Dedifferentiated amniotic fluid mesenchymal stem cell (primary cell): ENCODE measurements around the gene DLGAP1.
A peak's percentile ranks its signal among the peaks of the same experiment; 100 is the strongest.

Experiments used
- DNase-seq: peaks from one replicate; pipeline ENCODE4 v3.0.0-alpha.2; 2016; ENCODE audit errors: extremely low spot score

DLGAP1 gene

GRCh38 chr18:3468833-3469232, 986.3 kb downstream of the DLGAP1 start:
- no peak for DNase-seq

DNA sequence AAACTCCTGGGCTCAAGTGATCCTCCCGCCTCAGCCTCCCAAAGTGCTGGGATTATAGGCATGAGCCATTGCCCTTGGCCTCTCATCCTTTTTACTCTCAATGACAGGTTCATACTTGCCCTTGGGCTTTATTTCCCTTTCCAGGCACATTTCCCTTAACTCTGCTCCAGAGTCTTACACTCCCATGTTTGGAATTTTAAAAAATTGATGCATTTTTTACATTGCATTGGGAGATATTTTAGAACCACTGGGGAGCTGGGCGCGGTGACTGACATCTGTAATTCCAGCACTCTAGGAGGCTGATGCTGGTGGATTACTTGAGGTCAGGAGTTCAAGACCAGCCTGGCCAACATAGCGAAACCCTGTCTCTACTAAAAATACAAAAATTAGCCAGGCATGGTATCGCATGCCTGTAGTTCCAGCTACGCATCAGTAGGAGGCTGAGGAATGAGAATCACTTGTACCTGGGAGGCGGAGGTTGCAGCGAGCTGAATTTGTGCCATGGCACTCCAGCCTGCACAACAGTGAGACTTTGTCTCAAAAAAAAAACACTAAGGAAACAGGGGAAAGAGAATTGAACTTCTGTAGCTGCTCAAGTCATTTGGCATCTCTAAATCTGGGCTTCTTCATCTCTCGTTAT, 986.9 kb downstream of the DLGAP1 start:
- DNase-seq: no peak

GRCh38 chr18:3466872-3467271, 988.2 kb downstream of the DLGAP1 start:
- no peak for DNase-seq

DNA sequence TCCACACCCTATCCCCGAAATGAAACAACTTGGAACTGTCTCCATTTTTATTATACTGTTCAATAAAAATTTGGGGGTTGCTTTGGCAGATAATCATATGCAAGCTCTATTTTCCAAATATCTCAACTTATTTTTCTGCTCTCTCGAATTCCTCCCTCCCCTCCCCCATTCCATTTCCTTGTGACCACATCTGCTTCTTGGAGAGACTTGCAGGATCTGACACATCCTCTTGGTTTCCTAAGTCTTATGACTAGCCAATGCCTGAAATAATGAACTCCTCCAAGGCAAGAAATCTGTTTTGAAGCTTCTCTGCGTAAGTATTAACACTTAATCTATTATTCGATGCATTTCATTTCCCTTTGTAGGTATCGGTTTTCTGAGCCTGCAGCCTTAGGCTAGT, 989.1 kb downstream of the DLGAP1 start:
- peak; percentile 48 for DNase-seq

DNA sequence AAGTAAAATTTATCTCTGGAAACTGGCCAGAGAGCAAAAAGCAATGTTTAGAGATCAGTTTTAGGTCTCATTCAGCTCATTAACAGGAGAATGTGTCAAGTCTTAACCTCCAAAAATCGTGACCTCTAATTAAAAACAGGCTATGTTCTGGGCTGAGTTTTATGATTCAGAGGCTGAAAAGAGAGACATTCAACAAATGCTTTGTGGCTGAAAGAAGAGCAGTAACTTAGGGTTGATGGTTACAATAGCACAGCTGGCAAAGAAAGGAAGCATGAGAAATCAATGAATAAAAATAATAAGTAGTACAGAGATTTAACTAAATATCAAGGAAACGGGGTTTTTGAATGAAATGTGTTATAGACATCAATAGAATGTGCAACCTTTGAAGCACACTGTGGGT, 992.1 kb downstream of the DLGAP1 start:
- DNase-seq: no peak

- no peak for DNase-seq
These were observed 993.4 kb downstream of the DLGAP1 start for GRCh38 chr18:3461704-3462103.

- no peak for DNase-seq
These were observed 994.2 kb downstream of the DLGAP1 start for GRCh38 chr18:3460823-3461398.

GRCh38 chr18:3458952-3459853, 995.9 kb downstream of the DLGAP1 start:
- DNase-seq: no peak

- DNase-seq: no peak
These were observed 996.7 kb downstream of the DLGAP1 start for GRCh38 chr18:3458378-3458777.

GRCh38 chr18:3457261-3457724, 997.8 kb downstream of the DLGAP1 start:
- no peak for DNase-seq

DNA sequence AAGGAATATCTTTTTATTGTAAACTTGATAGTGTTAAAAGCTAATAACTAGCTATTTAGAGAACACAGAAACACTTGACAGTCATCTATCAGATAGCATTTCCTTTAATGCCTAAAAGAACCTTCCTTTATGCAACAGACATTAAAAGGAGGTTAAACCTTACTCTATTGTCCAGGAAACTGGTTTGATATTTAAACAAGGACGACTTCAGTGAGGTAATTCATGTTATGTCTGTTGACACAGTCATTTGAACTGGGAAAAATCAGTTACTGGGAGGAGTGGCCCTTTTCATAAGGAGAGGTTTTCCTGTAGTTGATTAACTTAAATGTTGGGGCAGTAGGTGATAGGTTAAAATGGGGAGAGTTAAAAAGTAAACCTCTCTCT, 998.4 kb downstream of the DLGAP1 start:
- no peak for DNase-seq

GRCh38 chr18:3455907-3456685, 999.0 kb downstream of the DLGAP1 start:
- DNase-seq: peak; percentile 41

DNA sequence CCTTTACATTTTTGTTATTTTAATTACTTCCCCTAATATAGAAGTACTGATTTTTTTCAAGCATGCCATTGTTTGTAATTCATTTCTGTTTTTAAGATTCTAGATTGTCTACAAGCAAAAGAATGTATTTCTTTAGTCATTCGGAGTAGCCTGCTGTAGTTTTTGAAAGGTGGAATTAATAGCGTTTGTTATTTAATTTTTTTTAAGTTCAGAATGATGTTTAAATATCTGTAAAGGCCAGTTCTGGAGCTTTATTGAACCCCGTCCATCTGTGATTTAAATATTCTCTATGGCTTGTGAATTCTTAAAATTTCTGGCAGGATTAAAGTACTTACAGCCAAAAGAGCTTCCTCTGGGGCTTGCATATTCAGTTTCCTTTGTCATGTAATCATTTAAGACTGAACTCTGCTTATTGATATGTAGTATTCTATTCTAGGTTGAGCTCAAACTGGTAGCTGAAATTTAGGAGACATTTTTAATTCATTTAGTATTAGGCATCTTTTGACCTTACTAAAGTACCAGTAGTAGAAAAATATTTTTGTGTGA, 999.9 kb downstream of the DLGAP1 start:
- no peak for DNase-seq

DNA sequence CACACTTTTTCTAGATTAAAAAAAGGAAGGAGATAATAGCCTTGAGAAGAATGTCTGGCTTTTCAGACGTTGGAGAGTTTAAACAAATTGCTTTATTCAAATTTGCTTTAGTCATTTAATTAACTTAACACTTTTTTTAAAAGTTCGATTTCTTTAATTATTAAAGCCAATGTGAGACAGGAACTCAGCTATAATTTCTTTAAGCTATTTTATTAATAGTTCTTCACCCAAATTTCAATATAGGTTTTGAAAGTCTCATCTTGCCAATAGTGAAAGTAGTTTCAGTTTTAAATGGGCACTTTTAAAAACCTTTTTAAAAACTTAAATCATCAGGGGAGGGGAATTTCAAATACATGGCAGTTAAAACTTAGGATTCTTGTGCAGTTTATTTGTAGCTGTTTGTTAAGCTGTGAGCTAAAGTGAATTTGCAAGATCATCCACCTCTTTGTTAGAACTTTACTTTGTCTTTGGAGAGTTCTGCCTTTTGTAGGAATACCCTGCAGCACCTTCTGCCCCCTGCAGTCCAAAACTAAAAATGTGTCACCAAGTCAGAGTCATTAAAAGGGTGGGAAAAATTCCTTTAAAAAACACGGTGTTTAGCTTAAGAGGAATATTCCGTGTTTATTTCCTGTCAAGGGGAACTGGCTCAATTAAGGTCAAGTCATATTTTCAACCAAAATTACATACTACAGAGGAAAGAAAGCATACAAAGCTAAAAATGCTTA, 1000.6 kb downstream of the DLGAP1 start:
- peak; percentile 54 for DNase-seq

GRCh38 chr18:3453540-3454364, 1001.4 kb downstream of the DLGAP1 start:
- DNase-seq: peak; percentile 94

- DNase-seq: no peak
These were observed 1002.2 kb downstream of the DLGAP1 start for GRCh38 chr18:3452750-3453539.

DNA sequence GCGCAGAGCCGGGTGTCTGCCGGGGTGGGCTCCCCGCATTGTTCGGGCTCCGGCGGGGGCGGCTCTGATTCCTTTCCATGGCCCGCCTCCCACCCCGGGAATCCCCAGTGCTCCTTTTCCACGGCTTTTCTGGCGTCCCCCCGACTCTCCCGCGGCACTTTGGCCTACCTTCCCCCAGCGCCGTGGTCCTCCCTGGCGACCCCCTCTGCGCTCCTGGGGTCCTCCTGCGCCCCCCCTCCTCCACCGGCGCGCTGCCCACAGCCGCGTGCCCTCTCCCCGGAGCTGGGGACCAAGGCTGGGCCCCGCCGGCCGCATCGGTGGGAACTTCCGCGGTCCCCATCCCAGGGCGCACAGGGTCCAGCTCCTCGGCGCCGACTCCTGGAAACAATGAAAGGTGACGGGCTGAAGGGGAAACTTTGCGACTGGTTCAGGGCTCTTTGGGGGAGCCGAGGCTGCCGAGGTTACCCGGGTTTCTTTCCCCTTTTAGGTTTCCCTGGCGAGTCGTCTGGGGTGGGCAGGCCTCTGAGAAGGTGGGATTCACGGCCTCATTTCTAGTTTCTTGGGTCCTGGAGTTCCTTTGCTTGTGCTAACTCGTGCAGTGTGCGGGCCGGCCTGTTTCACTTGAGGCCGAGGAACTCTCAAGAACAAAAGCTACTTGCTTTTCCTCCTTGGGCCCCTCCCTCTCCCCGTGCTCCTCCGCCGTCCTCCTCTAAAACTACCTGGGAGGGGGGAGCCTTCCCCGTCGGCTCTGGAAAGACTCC, 1002.9 kb downstream of the DLGAP1 start:
- DNase-seq: peak; percentile 21

DNA sequence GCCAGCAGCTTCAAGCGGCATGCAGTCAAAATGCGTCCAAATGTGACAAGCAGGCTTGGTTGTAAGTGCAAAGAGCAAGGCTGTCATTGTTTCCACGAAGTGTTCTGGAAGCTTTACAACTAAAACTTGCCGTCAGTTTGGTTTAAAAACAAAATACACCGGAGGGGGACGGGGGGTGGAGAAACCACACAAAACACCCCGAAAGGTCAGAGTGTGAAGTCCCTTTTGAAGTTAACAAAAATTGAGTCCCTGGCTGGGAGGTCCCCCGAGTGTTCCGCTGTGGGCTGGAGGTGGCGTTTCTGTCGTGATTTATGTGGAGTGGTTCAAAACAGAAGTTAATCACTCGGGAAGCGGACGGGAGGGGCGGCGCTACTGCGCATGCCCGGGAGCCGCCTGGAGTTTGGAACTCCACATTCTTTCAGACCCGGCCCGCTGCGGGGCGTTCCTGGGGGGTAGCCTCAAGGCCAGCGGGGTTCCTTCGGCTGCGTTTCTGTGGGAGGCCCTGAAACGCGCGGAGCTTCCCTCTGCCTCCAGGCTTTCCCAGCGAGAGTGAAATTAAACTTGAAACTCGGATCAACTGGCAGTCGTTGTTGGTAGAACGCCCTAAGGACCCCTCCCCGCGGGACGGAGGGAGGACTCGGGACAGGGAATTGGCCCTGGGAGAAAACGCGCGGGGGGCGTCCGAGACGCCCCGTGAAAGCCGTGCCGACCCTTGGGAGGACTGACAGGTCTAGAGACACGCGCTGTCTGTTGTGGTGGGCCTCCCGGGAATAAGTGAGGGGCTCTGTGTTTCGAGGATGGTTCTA, 1003.7 kb downstream of the DLGAP1 start:
- peak; percentile 83 for DNase-seq
